DMS153 (cell line): Measurements from ENCODE around the gene BIRC3.
"Not testable (repeated sequence)": the region's sequence is repeated elsewhere in the genome, so short reads cannot be mapped to it uniquely, and the experiment has no call there.

Experiments used
- DNase-seq: peaks from one replicate; lab custom pipeline; 2025; lab: John Stamatoyannopoulos, UW

Gene BIRC3

GRCh38 chr11:102296757-102297156 lies 20.5 kb upstream of the BIRC3 start:
- DNase-seq = not testable (repeated sequence)

GRCh38 chr11:102300837-102301236 lies 16.4 kb upstream of the BIRC3 start:
- DNase-seq = not testable (repeated sequence)

GRCh38 chr11:102302241-102302640 lies 15.0 kb upstream of the BIRC3 start:
- DNase-seq = no peak

GRCh38 chr11:102304686-102305085 lies 12.6 kb upstream of the BIRC3 start:
- no peak for DNase-seq

GRCh38 chr11:102305352-102306047 lies 11.8 kb upstream of the BIRC3 start:
- DNase-seq = no peak

DNA sequence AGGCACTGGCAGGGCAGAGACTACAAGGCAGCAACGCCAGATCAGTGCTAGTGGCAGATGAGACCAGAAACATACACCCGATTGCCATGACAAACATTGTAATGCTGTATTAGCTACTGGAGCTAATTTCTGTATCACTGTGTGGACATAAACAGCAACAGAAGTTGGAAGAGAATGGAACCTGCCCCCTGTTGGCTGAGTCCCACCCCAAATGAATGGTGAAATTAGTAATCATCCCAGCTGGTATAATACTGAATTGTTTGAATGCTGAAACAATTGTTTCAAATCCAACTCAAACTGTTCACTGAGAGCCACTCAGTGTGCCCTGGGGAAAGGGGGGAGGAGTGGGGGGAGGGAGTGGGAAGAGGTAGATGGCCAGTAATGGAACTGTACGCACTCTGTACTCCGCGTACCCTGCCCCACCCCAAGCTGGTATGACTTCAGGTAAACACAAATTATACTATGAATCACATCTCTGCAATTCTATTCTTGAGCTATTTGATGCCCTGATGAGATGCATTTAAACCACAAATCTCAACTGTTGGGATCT lies 11.2 kb upstream of the BIRC3 start:
- DNase-seq = peak; percentile 36

DNA sequence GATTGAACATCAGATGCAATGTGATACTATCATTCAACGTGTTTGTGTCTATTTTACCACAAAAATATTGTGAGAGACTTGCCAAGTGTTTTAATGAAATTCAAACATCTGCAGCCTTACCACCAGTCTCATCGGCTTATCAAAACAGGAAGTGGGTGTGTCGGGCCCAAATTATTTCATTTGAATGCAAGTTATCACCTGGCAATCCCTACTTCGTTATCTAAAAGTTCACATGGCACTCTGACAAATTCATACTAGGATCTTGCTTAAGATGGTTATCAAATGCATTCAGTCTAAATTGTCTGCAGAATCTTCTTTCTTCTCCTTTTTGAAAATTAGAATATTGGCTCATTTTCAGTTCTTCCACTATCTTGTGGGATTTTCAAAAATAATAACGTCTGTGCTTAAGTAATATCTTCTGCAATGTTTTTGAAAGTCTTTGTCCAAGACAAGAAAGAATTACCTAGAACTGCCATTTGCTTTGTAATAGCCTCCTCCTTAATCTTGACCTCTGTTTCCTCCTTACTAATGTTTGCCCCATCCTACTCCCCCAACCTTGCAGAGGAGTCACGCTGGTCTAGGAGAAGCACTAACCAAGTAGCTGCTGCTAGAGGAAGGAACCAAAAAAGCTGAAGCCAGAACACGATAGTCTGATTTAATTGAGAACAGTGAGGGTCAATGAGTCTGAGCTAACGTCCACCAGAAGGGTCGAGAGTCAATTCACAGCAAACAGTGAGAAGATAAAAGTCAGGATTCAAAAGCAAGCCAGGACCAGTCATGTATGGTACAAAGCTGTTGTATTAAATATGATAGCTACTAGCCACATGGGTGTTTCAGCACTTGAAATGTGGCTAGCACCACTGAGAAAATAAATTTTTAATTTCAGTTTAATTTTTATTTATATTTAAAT lies 10.2 kb upstream of the BIRC3 start:
- DNase-seq = peak; percentile 25

DNA sequence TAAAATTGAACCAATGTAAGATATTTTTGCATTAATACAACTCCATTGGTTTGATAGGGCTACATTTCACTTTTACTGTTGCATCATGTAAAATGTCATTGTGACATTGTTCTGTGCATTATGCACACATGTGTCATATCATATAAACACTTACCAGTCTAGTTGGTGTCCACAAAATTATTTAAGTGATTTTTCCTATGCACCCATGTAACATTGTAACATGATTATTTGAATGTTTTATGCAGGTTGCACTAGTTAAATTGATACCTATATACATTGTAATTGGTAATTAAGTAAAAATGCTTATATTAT lies 9.6 kb upstream of the BIRC3 start:
- no peak for DNase-seq

DNA sequence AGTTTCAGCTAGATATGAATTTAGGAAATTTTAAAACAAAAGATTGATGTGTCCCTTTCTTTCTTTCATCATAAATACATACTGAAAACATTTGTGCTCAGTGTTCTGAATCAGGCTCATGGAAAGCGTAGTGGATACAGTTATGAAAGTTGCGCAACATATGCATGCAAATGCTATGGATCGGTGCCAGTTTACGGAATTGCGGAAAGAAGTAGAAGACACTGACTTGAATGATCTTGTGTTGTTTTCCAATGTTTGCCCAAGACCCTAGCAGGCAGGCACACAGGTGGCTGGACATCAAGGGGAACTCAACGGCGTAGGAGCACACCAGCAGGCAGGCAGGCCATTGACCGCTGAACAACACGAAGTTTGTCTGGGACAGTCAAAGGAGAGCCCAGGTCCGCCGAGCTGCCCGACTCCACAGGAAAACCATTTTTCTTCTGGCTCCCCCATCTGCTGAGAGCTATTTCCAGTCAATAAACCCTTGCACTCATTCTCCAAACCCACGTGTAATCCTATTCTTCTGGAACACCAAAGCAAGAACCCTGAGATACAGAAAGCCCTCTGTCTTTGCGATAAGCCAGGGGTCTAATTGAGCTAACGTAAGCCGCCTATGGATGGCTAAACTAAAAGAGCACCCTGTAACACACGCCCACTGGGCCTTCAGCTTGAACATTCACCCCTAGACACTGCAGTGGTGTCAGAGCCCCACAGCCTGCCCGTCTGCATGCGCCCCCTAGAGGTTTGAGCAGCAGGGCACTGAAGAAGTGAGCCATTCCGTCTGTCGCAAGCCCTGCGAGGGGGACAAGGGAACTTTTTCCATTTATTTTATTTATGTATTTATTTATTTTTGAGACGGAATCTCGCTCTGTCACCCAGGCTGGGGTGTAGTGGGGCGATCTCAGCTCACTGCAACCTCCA lies 7.4 kb upstream of the BIRC3 start:
- no peak for DNase-seq

DNA sequence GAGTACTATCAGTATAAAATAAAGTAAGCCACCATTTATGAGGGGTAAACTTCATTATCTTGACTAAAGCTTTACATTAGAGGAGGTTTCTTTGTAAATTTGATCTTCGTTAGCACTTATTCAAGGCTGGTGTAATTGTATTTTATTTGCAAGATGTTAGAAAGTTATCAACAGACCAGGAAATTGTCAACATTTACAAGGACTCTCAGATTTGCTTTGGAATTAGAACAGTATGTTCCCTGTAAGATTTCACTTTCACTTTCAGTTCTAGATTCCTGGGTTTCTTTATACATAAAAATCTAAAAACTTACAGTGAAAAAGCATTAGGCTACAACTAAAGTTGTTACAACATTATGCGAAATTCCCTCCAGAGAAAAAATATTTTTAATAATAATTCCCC lies 4.6 kb upstream of the BIRC3 start:
- DNase-seq = no peak

- no peak for DNase-seq
Measured at GRCh38 chr11:102313238-102313940, 3.9 kb upstream of the BIRC3 start.

- no peak for DNase-seq
Measured at GRCh38 chr11:102314784-102315183, 2.5 kb upstream of the BIRC3 start.

DNA sequence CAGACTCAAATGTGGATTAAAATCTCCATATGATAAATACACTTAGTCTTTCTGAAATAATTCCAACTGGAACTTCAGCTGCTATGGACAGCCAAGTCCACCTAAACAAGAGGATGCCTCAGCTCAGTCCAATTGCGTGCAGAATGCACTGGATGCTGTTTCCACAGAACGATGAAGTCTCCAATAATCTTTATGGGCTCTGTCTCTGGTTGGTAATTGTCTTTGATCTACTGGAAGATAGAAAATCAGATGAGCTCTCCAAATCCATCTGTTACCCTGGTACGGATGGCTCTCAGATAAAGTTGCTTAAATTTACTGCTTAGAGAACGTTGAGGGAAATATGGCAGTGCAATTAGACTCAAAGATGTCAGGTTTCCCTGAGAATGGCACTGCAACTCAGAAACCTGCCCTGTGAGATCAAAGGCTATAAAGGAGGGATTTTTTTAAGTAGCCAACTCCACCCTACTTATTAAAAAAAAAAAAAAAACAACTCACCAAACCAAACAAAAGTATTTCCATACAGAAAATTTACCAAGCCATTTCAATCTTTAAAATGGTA lies 859 bp upstream of the BIRC3 start:
- no peak for DNase-seq

DNA sequence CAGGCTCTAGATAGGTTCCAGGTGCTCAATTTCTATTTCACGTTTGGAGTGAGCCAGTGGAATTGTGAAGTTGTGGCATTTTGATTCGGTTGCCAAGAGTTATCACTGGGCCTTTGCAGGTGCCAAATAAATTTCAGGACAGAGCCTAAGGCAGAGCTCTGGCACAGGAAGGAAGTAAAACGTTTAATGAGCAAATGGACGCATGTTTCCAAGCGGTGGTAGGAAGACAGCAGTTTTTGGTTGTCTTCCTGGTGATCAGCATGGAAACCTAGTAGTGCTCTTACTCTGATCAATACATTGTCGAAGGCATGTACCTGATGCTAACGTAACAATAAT lies 452 bp downstream of the BIRC3 start:
- DNase-seq = no peak

- DNase-seq = no peak
Measured at GRCh38 chr11:102318469-102318868, 1.2 kb downstream of the BIRC3 start.

DNA sequence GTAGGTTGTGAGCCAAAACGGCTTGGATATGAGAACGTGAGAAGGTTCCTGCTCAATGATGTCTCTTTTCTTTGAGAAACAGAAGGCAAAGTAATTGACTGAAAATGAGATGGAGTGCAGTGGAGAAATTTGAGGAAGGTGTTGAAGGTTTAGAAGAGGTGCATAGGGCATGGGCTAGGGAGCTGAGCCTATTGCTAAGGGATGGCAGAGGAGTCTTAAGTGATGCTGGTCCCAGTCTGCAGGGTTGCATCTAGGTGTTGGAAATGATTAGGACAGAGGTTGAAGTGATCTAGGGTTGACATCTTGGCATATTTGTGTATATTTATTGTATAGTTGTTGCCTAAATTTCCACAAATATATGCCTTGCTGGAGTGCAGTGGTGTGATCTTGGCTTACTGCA lies 2.3 kb downstream of the BIRC3 start:
- DNase-seq = no peak

DNA sequence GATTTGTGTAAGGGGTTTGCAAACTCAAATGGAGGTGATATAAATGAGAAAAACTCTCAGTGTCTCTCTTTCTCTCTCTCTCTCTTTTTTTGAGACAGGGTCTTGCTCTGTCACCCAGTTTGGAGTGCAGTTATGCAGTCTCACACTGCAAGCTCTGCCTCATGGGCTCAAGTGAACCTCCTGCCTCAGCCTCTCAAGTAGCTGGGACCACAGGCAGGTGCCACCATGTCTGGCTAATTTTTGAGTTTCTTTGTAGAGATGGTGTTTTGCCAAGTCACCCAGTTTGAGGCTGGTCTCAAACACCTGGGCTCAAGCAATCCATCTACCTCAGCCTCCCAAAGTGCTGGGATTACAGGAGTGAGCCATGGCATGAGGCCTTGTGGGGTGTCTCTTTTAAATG lies 2.9 kb downstream of the BIRC3 start:
- DNase-seq = no peak

DNA sequence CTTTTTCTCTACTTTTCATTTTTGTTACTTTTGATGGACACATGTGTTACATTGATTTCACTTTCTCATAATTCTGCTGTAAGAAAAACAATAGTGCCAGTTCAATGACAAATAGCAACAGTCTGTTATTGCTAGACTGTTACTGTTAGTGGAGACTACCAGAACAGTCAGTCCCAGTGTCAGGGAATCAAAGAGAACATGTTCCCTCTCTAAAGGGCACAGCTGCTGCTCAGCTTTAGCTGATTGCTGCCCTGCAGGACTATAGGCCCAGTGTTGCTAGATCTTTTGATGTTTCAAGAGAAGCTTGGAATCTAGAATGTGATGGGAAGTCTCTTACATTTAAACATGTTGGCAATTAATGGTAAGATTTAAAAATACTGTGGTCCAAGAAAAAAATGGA lies 3.4 kb downstream of the BIRC3 start:
- DNase-seq = no peak

- DNase-seq = no peak
Measured at GRCh38 chr11:102322560-102322959, 5.3 kb downstream of the BIRC3 start.

- no peak for DNase-seq
Measured at GRCh38 chr11:102323542-102324251, 6.4 kb downstream of the BIRC3 start.

DNA sequence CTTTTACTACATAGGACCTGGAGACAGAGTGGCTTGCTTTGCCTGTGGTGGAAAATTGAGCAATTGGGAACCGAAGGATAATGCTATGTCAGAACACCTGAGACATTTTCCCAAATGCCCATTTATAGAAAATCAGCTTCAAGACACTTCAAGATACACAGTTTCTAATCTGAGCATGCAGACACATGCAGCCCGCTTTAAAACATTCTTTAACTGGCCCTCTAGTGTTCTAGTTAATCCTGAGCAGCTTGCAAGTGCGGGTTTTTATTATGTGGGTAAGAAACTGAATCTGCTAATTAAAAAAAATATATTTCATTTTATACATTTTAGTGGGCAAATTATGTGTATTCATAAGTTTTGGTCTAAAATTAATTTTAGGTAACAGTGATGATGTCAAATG lies 7.8 kb downstream of the BIRC3 start:
- DNase-seq = no peak
